ENCODE results near the gene CBY3. TPM values are rescaled to one million over a fixed set of nuclear protein-coding genes. Genes with fewer than 3 reads are reported as not detected.

The CBY3 gene
- total RNA-seq, 3 donors from 2014 or later: not detected

Other genes with a start within 250 kb of the CBY3 start
- 10 to 100 TPM; 34.2 to 55.5 (median 45.0) TPM for gene RUFY1, start 130.5 kb downstream of the CBY3 start, total RNA-seq
- gene HNRNPH1, start 57.4 kb downstream of the CBY3 start, total RNA-seq: 100 to 1,000 TPM; 453 to 475 (median 473) TPM
- 100 to 1,000 TPM; 485 to 598 (median 521) TPM for gene CANX, start 17.9 kb upstream of the CBY3 start, total RNA-seq
- 10 to 100 TPM; 26.0 to 34.0 (median 28.6) TPM for gene MAML1, start 51.8 kb upstream of the CBY3 start, total RNA-seq
- gene LTC4S, start 113.0 kb upstream of the CBY3 start, total RNA-seq: 10 to 100 TPM in 1 of 3 donors, 1 to 10 TPM in 2; 3.0 to 10.4 (median 7.0) TPM
- 100 to 1,000 TPM; 274 to 623 (median 476) TPM for gene MGAT4B, start 125.8 kb upstream of the CBY3 start, total RNA-seq
- 100 to 1,000 TPM; 302 to 348 (median 321) TPM for gene SQSTM1, start 139.9 kb upstream of the CBY3 start, total RNA-seq
- gene MRNIP, start 177.8 kb upstream of the CBY3 start, total RNA-seq: 10 to 100 TPM; 20.8 to 38.3 (median 27.5) TPM
- gene TBC1D9B, start 226.9 kb upstream of the CBY3 start, total RNA-seq: 100 to 1,000 TPM; 115 to 117 (median 116) TPM

Data from mucosa of descending colon (tissue), 3 donors.